K562 (cell line): ENCODE data around the gene FUZ. TPM values are rescaled to one million over a fixed set of nuclear protein-coding genes. Genes with fewer than 3 reads are reported as not detected.
A peak's percentile ranks its signal among the peaks of the same experiment; 100 is the strongest.

Source experiments
- NKRF ChIP-seq: fragments of 450-650 bp; IDR thresholded peaks from 2 replicates; pipeline ENCODE4 v1.6.1; 2016; ENCODE audit warnings: borderline replicate concordance
- POLR2H ChIP-seq: IDR thresholded peaks from 2 replicates; pipeline ENCODE4 v1.6.1; 2016; ENCODE audit warnings: missing genetic modification characterization, low read depth, mild to moderate bottlenecking, control low read depth, missing compliant biosample characterization, moderate library complexity
- RB1 ChIP-seq: fragments of 450-650 bp; IDR thresholded peaks from 2 replicates; pipeline ENCODE4 v1.6.1; 2017; ENCODE audit warnings: low read depth, mild to moderate bottlenecking
- SP1 ChIP-seq: sonication (generic); formaldehyde crosslinking; IDR thresholded peaks from 2 replicates; pipeline ENCODE4 v1.8.1; 2022; ENCODE audit warnings: mild to moderate bottlenecking, missing genetic modification reagents
- ZBTB40 ChIP-seq, 2 experiments: fragments of 450-650 bp in 1 of 2; sonication (generic) in 1 of 2; formaldehyde crosslinking in 1 of 2; IDR thresholded peaks; 2 replicates each; pipeline versions ENCODE4 v1.7.1 to v1.9.0; 2016 to 2022; ENCODE audit warnings: inconsistent platforms in 1 of 2, mild to moderate bottlenecking in 1 of 2, missing genetic modification reagents in 1 of 2
- ZBTB7A ChIP-seq: IDR thresholded peaks from 2 replicates; pipeline ENCODE4 v1.6.1; 2011; ENCODE audit warnings: low read depth, mild to moderate bottlenecking, low read length, moderate library complexity, borderline replicate concordance; ENCODE audit not compliant: control insufficient read depth
- ZNF764 ChIP-seq: fragments of 250-450 bp; sonication (Bioruptor Pico); IDR thresholded peaks from 2 replicates; pipeline ENCODE4 v1.4.0; 2020; ENCODE audit warnings: low read depth, mild to moderate bottlenecking, moderate library complexity
- polyA plus RNA-seq, 8 experiments: library from polyadenylated mRNA; depleted of rRNA in 4 of 8; stranded (reverse) in 5 of 8; unstranded in 3 of 8; fragments of >200 nt; fragmentation: Nextera tagmentation in 2 of 8; fragmentation: Illumina TruSeq in 1 of 8; extraction: Ambion mirVana in 2 of 8; extraction: Trizol in 1 of 8; gene quantifications; 2 replicates each; pipeline versions ENCODE4 v1.2.1 to v1.2.3, GENCODE V29; 2011 to 2014; ENCODE audit warnings: inconsistent platforms in 1 of 8, missing spikeins in 1 of 8
- total RNA-seq, 7 experiments: library from RNA; depleted of rRNA in 6 of 7; stranded (reverse); fragments of >200 nt in 6 of 7; fragmentation: Illumina TruSeq in 2 of 7; extraction: Trizol in 2 of 7; gene quantifications; 2 replicates each; pipeline versions ENCODE4 v1.2.1 to v1.2.3, GENCODE V29; 2011 to 2021; ENCODE audit warnings: low replicate concordance in 1 of 7
- TF ChIP-seq, protein P1 (sequence below): fragments of 250-450 bp; sonication (Bioruptor Pico); IDR thresholded peaks from 2 replicates; pipeline ENCODE4 v1.4.0; 2020

The FUZ gene
- total and polyA plus RNA-seq, 9 of the 15 experiments (the other 6 are each of a cell fraction or from before 2014, with no cell fraction given), result 0.17 to 7.6 (median 3.6) TPM; not detected in 1

DNA sequence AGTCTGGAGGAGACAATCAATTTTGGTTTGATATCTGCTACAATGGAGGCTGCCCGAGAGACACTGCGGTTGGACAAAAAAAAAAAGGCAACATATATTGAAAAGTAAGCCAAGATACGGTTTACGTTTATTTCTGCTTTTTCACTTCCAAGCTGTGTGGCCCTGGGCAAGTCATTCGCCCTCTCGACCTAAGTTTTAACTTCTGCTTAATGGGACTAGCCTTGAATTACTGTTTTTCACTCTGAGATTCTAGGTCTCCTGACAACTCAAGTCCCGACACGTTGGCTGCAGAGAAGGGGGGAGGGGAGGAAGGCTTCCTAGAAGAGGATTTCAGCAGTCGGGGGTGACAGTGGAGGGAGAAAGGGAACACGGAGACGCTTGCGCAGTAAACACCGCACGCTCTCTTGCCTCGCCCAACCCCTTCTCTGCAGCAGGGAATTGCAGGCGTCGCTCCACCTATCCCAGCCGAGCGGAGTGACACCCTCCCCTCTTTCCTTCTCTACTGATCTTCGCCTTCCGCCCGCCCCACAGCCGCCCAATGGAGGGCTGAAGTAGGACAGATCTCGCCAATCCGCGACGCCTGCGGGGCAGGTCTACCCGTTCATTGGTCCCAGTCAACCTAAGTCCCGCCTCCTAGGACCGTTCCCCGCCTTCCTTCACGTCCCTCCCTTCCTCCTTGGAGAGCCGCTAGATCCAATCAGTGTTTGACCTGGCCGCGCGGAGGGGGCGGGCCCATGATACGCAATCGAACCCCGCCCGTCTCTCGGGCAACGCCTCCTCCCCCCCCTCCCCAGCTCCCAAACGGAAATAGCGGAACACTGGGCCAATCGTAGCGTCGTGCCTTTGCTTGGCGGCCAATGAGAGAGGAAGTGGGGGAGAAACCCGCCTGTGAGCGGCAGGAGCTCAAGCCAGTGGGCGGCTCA is 46.8 kb downstream of the FUZ start (continued):
- peak; percentile 17; the same call in 1 of the 2 replicates for TF ChIP-seq ZBTB7A
- peak; percentile 91 for TF ChIP-seq ZBTB40 (IDR thresholded peaks at IDR 0.05)
- no peak for TF ChIP-seq ZBTB40 (CRISPR knock-in tag; IDR thresholded peaks at IDR 0.05)
- peak; percentile 81 for TF ChIP-seq POLR2H (tag)
- TF ChIP-seq NKRF, result peak; percentile 32; the same call in 1 of the 2 replicates
- TF ChIP-seq ZNF764 (CRISPR knock-in tag), result no peak
- TF ChIP-seq SP1, result peak; percentile 98
- TF ChIP-seq, protein P1, sequence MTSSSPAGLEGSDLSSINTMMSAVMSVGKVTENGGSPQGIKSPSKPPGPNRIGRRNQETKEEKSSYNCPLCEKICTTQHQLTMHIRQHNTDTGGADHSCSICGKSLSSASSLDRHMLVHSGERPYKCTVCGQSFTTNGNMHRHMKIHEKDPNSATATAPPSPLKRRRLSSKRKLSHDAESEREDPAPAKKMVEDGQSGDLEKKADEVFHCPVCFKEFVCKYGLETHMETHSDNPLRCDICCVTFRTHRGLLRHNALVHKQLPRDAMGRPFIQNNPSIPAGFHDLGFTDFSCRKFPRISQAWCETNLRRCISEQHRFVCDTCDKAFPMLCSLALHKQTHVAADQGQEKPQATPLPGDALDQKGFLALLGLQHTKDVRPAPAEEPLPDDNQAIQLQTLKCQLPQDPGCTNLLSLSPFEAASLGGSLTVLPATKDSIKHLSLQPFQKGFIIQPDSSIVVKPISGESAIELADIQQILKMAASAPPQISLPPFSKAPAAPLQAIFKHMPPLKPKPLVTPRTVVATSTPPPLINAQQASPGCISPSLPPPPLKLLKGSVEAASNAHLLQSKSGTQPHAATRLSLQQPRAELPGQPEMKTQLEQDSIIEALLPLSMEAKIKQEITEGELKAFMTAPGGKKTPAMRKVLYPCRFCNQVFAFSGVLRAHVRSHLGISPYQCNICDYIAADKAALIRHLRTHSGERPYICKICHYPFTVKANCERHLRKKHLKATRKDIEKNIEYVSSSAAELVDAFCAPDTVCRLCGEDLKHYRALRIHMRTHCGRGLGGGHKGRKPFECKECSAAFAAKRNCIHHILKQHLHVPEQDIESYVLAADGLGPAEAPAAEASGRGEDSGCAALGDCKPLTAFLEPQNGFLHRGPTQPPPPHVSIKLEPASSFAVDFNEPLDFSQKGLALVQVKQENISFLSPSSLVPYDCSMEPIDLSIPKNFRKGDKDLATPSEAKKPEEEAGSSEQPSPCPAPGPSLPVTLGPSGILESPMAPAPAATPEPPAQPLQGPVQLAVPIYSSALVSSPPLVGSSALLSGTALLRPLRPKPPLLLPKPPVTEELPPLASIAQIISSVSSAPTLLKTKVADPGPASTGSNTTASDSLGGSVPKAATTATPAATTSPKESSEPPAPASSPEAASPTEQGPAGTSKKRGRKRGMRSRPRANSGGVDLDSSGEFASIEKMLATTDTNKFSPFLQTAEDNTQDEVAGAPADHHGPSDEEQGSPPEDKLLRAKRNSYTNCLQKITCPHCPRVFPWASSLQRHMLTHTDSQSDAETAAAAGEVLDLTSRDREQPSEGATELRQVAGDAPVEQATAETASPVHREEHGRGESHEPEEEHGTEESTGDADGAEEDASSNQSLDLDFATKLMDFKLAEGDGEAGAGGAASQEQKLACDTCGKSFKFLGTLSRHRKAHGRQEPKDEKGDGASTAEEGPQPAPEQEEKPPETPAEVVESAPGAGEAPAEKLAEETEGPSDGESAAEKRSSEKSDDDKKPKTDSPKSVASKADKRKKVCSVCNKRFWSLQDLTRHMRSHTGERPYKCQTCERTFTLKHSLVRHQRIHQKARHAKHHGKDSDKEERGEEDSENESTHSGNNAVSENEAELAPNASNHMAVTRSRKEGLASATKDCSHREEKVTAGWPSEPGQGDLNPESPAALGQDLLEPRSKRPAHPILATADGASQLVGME (CRISPR knock-in tag), result no peak
- no peak for TF ChIP-seq RB1
